Measurements from ENCODE around the gene JARID2. TPM values are rescaled to one million over a fixed set of nuclear protein-coding genes. Genes with fewer than 3 reads are reported as not detected.
"Not testable (repeated sequence)": the region's sequence is repeated elsewhere in the genome, so short reads cannot be mapped to it uniquely, and the experiment has no call there.

The JARID2 gene
- polyA plus RNA-seq, 1 donor (not counting 4 experiments of a cell fraction or from before 2014, with no cell fraction given): 11.0 TPM

- no peak overlapping the region for H3K27ac ChIP-seq (ENCODE audit: control insufficient read depth, insufficient read depth, low read length)
- H3K9ac ChIP-seq (ENCODE audit: control insufficient read depth, extremely low read depth, insufficient read depth, low read length): no peak overlapping the region
- H3K4me1 ChIP-seq (ENCODE audit: control insufficient read depth, extremely low read depth, insufficient read depth, low read length): no peaks in the 10 kb centered on the region
- no peaks in the 10 kb centered on the region for H4K20me1 ChIP-seq (ENCODE audit: control insufficient read depth, extremely low read depth, insufficient read depth, low read length)
- H3K9me3 ChIP-seq (ENCODE audit: control insufficient read depth, low read depth, low read length): no peaks in the 10 kb centered on the region
- DNase-seq (ENCODE audit: low read depth, low spot score): no peak
- no peaks in the 10 kb centered on the region for H3K9me1 ChIP-seq (ENCODE audit: control insufficient read depth, extremely low read depth, insufficient read depth, low read length)
- H3K27me3 ChIP-seq (ENCODE audit: control insufficient read depth, extremely low read depth, insufficient read depth, low read length): no peaks in the 10 kb centered on the region
- H3K79me2 ChIP-seq (ENCODE audit: control insufficient read depth, insufficient read depth, low read length): no peaks in the 10 kb centered on the region
- no peaks in the 10 kb centered on the region for H3K36me3 ChIP-seq (ENCODE audit: control insufficient read depth in 2 of 2, extremely low read depth in 1 of 2, insufficient read depth in 2 of 2, low read length in 2 of 2)
- no peak overlapping the region for H3K4me2 ChIP-seq (ENCODE audit: control insufficient read depth, extremely low read depth, insufficient read depth, low read depth, low read length)
- H3K4me3 ChIP-seq (ENCODE audit: control insufficient read depth in 2 of 3, extremely low read depth in 1 of 3, insufficient read depth in 2 of 3, low read depth in 1 of 3, low read length in 3 of 3): no peak overlapping the region
- dilution Hi-C loops (cut with MboI; ENCODE audit: extremely low pct_ligation_motif_present, low sequenced_read_pairs): no loop called here
- no peak for FAIRE-seq
- no peak overlapping the region for H2AFZ ChIP-seq (ENCODE audit: control insufficient read depth, low read length)
- no peak for TF ChIP-seq EZH2 (IDR thresholded peaks at IDR 0.05; ENCODE audit: low read length)
- TF ChIP-seq, protein P1, sequence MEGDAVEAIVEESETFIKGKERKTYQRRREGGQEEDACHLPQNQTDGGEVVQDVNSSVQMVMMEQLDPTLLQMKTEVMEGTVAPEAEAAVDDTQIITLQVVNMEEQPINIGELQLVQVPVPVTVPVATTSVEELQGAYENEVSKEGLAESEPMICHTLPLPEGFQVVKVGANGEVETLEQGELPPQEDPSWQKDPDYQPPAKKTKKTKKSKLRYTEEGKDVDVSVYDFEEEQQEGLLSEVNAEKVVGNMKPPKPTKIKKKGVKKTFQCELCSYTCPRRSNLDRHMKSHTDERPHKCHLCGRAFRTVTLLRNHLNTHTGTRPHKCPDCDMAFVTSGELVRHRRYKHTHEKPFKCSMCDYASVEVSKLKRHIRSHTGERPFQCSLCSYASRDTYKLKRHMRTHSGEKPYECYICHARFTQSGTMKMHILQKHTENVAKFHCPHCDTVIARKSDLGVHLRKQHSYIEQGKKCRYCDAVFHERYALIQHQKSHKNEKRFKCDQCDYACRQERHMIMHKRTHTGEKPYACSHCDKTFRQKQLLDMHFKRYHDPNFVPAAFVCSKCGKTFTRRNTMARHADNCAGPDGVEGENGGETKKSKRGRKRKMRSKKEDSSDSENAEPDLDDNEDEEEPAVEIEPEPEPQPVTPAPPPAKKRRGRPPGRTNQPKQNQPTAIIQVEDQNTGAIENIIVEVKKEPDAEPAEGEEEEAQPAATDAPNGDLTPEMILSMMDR (optimal IDR thresholded peaks at IDR 0.05 in 1 of 3, IDR thresholded peaks at IDR 0.05 in 1 of 3, conservative IDR thresholded peaks at IDR 0.05 in 1 of 3; ENCODE audit: extremely low read depth in 1 of 3, insufficient read depth in 2 of 3, low read length in 3 of 3): no peak
These were observed 293.1 kb downstream of the JARID2 start for GRCh38 chr6:15538766-15539495.

GRCh38 chr6:15539722-15540270 lies 293.9 kb downstream of the JARID2 start:
- no peaks in the 10 kb centered on the region for H3K9me1 ChIP-seq (ENCODE audit: control insufficient read depth, extremely low read depth, insufficient read depth, low read length)
- H3K9ac ChIP-seq (ENCODE audit: control insufficient read depth, extremely low read depth, insufficient read depth, low read length): no peak overlapping the region
- H3K27ac ChIP-seq (ENCODE audit: control insufficient read depth, insufficient read depth, low read length): no peak overlapping the region
- no peaks in the 10 kb centered on the region for H3K4me1 ChIP-seq (ENCODE audit: control insufficient read depth, extremely low read depth, insufficient read depth, low read length)
- H4K20me1 ChIP-seq (ENCODE audit: control insufficient read depth, extremely low read depth, insufficient read depth, low read length): no peaks in the 10 kb centered on the region
- dilution Hi-C loops (cut with MboI; ENCODE audit: extremely low pct_ligation_motif_present, low sequenced_read_pairs): no loop called here
- no peaks in the 10 kb centered on the region for H3K27me3 ChIP-seq (ENCODE audit: control insufficient read depth, extremely low read depth, insufficient read depth, low read length)
- H3K4me3 ChIP-seq (ENCODE audit: control insufficient read depth in 2 of 3, extremely low read depth in 1 of 3, insufficient read depth in 2 of 3, low read depth in 1 of 3, low read length in 3 of 3): no peak overlapping the region
- H3K36me3 ChIP-seq (ENCODE audit: control insufficient read depth in 2 of 2, extremely low read depth in 1 of 2, insufficient read depth in 2 of 2, low read length in 2 of 2): no peaks in the 10 kb centered on the region
- no peak overlapping the region for H3K4me2 ChIP-seq (ENCODE audit: control insufficient read depth, extremely low read depth, insufficient read depth, low read depth, low read length)
- no peak overlapping the region for H2AFZ ChIP-seq (ENCODE audit: control insufficient read depth, low read length)
- no peaks in the 10 kb centered on the region for H3K79me2 ChIP-seq (ENCODE audit: control insufficient read depth, insufficient read depth, low read length)
- TF ChIP-seq, protein P1 (optimal IDR thresholded peaks at IDR 0.05 in 1 of 3, IDR thresholded peaks at IDR 0.05 in 1 of 3, conservative IDR thresholded peaks at IDR 0.05 in 1 of 3; ENCODE audit: extremely low read depth in 1 of 3, insufficient read depth in 2 of 3, low read length in 3 of 3): no peak
- no peak for TF ChIP-seq EZH2 (IDR thresholded peaks at IDR 0.05; ENCODE audit: low read length)
- H3K9me3 ChIP-seq (ENCODE audit: control insufficient read depth, low read depth, low read length): no peaks in the 10 kb centered on the region
- DNase-seq (ENCODE audit: low read depth, low spot score): no peak
- no peak for FAIRE-seq

GRCh38 chr6:15543332-15543917 lies 297.6 kb downstream of the JARID2 start:
- FAIRE-seq; H3K9me3 ChIP-seq (ENCODE audit: control insufficient read depth, low read depth, low read length); DNase-seq (ENCODE audit: low read depth, low spot score); H3K9ac ChIP-seq (ENCODE audit: control insufficient read depth, extremely low read depth, insufficient read depth, low read length); H3K27ac ChIP-seq (ENCODE audit: control insufficient read depth, insufficient read depth, low read length); H3K27me3 ChIP-seq (ENCODE audit: control insufficient read depth, extremely low read depth, insufficient read depth, low read length); H3K36me3 ChIP-seq (ENCODE audit: control insufficient read depth in 2 of 2, extremely low read depth in 1 of 2, insufficient read depth in 2 of 2, low read length in 2 of 2); H3K9me1 ChIP-seq (ENCODE audit: control insufficient read depth, extremely low read depth, insufficient read depth, low read length); H3K4me3 ChIP-seq (ENCODE audit: control insufficient read depth in 2 of 3, extremely low read depth in 1 of 3, insufficient read depth in 2 of 3, low read depth in 1 of 3, low read length in 3 of 3); H2AFZ ChIP-seq (ENCODE audit: control insufficient read depth, low read length); H3K4me1 ChIP-seq (ENCODE audit: control insufficient read depth, extremely low read depth, insufficient read depth, low read length); H4K20me1 ChIP-seq (ENCODE audit: control insufficient read depth, extremely low read depth, insufficient read depth, low read length); H3K4me2 ChIP-seq (ENCODE audit: control insufficient read depth, extremely low read depth, insufficient read depth, low read depth, low read length); H3K79me2 ChIP-seq (ENCODE audit: control insufficient read depth, insufficient read depth, low read length); dilution Hi-C loops (cut with MboI; ENCODE audit: extremely low pct_ligation_motif_present, low sequenced_read_pairs): not testable (repeated sequence)

Data from keratinocyte (primary cell).